GM13977 (cell line): ENCODE data around the gene ANGPTL5.
A peak's percentile ranks its signal among the peaks of the same experiment; 100 is the strongest.

Experiments used
- DNase-seq: peaks from one replicate; pipeline ENCODE4 v3.0.0; 2012; ENCODE audit warnings: low spot score
- in situ Hi-C: fragments of 300-500 bp; cut with MboI; formaldehyde crosslinking; loops from one replicate; pipeline ENCODE4 v1.12.0; 2022; ENCODE audit warnings: low sequenced_read_pairs, low pct_unique_long_range_greater_than_20kb, mixed read lengths, inconsistent platforms; ENCODE audit not compliant: unreplicated experiment
- TF ChIP-seq, protein P1 (sequence below): IDR thresholded peaks from 2 replicates; pipeline ENCODE4 v1.5.1; 2012; ENCODE audit warnings: mild to moderate bottlenecking, control low read depth; ENCODE audit not compliant: insufficient read depth; ENCODE audit errors: extremely low read depth, missing control alignments

Gene ANGPTL5

DNA sequence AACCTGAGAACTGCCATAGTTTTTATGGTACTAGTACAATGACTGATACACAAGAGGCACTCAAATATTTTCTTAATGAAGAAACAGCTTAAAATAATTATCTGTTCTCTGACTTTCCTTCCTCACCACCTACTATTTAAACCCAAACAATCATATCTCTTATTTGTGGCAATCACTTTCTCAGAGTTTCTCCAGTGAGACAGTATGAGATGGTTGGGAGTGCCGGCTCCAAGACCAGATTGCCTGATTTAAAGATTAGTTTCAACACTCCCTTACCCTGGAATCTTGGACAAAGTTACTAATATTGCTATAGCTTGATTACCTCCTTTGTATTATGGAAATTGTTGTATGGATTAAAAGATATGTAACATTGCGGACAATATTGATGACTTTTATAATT is 7.2 kb downstream of the ANGPTL5 start:
- in situ Hi-C loops, result no loop called here
- DNase-seq, result no peak
- TF ChIP-seq, protein P1, sequence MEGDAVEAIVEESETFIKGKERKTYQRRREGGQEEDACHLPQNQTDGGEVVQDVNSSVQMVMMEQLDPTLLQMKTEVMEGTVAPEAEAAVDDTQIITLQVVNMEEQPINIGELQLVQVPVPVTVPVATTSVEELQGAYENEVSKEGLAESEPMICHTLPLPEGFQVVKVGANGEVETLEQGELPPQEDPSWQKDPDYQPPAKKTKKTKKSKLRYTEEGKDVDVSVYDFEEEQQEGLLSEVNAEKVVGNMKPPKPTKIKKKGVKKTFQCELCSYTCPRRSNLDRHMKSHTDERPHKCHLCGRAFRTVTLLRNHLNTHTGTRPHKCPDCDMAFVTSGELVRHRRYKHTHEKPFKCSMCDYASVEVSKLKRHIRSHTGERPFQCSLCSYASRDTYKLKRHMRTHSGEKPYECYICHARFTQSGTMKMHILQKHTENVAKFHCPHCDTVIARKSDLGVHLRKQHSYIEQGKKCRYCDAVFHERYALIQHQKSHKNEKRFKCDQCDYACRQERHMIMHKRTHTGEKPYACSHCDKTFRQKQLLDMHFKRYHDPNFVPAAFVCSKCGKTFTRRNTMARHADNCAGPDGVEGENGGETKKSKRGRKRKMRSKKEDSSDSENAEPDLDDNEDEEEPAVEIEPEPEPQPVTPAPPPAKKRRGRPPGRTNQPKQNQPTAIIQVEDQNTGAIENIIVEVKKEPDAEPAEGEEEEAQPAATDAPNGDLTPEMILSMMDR, result no peak

DNA sequence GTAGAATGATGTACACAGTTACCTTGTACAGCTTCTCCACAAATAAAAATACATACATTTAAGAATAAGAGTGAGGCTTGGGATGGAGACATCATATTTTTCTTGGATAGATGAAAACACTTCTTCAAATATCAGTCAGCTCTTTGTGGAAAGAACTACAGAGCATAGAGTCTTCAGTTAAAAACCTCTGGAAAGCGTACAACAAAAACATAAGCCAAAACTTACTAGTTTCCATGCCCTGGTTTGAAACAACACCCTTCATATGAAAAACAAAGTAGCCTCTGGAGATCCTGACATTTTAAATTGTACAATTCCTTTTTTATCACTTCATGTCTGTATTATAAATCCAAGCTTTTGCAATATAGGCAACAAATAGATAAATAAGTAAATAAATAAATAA is 8.5 kb downstream of the ANGPTL5 start:
- DNase-seq, result no peak
- in situ Hi-C loops, result no loop called here
- TF ChIP-seq, protein P1, result no peak

DNA sequence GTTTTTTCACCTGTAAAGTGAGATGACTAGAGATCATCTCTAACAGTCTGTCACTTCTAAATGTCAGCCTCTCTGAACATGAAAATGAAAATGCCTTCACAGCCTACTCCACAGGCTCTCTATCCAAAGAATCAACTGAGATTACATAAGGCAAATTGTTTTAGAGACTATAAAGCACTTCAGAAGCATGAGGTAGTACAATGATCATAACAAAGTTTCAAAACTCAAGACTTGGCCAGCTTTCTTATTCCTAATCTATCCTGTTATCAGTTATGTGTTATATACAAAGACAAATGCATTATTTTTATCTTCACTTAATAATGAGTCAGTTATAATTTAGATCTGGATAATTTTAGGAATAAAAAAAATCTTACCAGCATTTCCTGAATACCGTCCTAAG is 21.8 kb downstream of the ANGPTL5 start:
- TF ChIP-seq, protein P1, result no peak
- no peak for DNase-seq
- in situ Hi-C loops, result no loop called here

DNA sequence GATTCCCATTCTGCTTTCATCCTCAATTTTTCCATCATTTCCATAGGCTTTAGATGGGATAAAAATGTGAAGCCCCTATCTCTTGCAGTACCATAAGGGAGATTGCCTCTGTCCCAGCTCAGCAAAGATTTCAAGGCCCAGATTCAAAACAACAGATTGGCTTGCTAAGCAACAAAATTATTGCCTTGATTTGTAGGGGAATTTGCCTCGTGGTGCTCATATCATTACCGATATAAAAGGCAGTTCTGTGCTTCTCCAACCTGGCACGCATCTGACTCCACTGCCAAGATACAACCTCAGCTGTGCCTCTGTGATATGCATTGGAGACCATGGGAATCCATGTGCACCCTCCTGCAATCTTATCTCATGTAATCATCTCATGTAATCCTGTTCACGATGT is 26.6 kb downstream of the ANGPTL5 start:
- TF ChIP-seq, protein P1, result no peak
- DNase-seq, result no peak
- in situ Hi-C loops, result no loop called here

DNA sequence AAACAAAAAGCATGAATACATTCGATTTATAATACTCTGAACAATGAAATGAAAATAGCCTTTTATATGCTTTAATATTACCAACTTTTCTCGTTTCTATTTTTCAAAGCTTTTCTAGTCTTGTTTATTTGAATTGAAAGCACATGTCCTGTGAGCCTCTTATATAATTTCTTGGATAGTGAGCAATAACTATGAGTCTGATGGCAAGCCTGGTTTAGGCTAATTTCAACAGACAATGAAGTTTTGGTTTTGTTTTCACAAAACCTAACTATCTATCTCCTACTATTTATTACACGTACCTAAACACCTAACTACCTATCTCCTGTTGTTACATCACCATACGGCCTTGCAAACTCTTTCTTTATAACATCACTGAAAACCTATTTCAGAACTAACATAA is 30.7 kb downstream of the ANGPTL5 start:
- TF ChIP-seq, protein P1, result no peak
- in situ Hi-C loops, result no loop called here
- DNase-seq, result no peak

DNA sequence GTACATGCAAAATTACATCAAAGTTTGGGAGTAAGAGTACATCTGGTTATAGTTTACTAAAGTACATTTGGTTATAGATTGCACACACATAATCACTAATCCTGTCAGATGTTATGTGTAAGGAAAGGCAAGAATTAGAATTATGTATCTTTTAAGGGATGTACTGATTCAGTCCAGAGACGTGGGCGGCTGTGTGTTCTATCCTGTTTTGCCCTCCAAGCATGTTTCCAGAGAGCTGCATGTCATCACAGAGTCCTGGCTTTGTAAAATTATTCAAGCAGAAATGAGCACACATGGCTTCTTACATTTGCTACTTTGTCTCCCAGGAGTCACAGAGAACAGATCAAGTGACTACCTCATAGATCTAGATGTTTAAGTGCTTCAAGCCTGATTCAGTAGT is 34.7 kb downstream of the ANGPTL5 start:
- DNase-seq, result no peak
- TF ChIP-seq, protein P1, result no peak
- in situ Hi-C loops, result no loop called here

DNA sequence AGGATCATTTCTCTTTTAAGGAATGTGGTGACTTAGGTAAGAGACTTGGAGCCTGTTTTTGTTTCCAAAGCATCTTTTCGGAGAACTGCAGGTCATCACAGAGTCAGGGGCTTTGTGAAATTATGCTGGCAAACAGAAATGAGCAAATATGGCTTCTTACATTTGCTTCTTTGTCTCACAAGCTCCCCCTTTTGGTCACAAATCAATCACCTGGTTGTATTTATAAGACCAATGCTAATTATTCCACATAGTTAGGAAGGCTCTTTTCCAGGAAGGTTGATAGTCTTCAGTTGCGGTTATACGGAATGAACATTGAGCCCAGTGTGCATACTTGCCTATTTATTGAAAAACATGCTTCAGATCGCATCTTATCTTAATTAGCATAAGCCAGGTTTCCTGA is 36.1 kb downstream of the ANGPTL5 start:
- in situ Hi-C loops, result no loop called here
- TF ChIP-seq, protein P1, result peak; percentile 51
- DNase-seq, result no peak
